CD4-positive, alpha-beta T cell (primary cell): ENCODE results near the gene SSBP2. TPM values are rescaled to one million over a fixed set of nuclear protein-coding genes. Genes with fewer than 3 reads are reported as not detected.
"Not testable (repeated sequence)": the region's sequence is repeated elsewhere in the genome, so short reads cannot be mapped to it uniquely, and the experiment has no call there.

ENCODE experiments used
- ATAC-seq: fragments of 200-7000 bp; cut with Tn5 transposase; one replicate; pipeline ENCODE4 v1.10.0; 2022; ENCODE audit warnings: mild to moderate bottlenecking; ENCODE audit not compliant: poor library complexity
- CTCF ChIA-PET: fragments of 350-600 bp; sonication (Branson Sonifier 250); formaldehyde crosslinking; loops from one replicate; lab custom pipeline; 2021; ENCODE audit warnings: antibody characterized with exemption, inconsistent platforms; lab: Charles Lee
- POLR2A ChIA-PET: fragments of 350-600 bp; sonication (Branson Sonifier 250); formaldehyde crosslinking; loops from one replicate; lab custom pipeline; 2021; ENCODE audit warnings: antibody characterized with exemption, inconsistent platforms; lab: Charles Lee
- DNase-seq, 14 experiments: peaks; one replicate each; pipeline ENCODE4 v3.0.0-alpha.2; 2013 to 2020; ENCODE audit warnings: mixed read lengths in 2 of 14
- H3K27ac ChIP-seq, 2 donors: one replicate each; pipeline versions ENCODE4 v1.5.1 to v1.7.0; 2013; ENCODE audit warnings: low read length in 2 of 2, low read depth in 1 of 2, mild to moderate bottlenecking in 1 of 2
- H3K27me3 ChIP-seq, 2 experiments: 1 replicate in 1 of 2; 2 replicates in 1 of 2; pipeline versions ENCODE4 v1.6.1 to v1.7.0; 2013; ENCODE audit warnings: low read length in 2 of 2, control low read depth in 1 of 2, mild to moderate bottlenecking in 1 of 2, moderate library complexity in 1 of 2; ENCODE audit not compliant: insufficient read depth in 2 of 2, control insufficient read depth in 1 of 2
- H3K36me3 ChIP-seq: one replicate; pipeline ENCODE4 v1.6.1; 2013; ENCODE audit warnings: low read length, control low read depth; ENCODE audit not compliant: insufficient read depth
- H3K4me1 ChIP-seq: one replicate; pipeline ENCODE4 v1.6.1; 2013; ENCODE audit warnings: low read length, control low read depth; ENCODE audit not compliant: insufficient read depth
- H3K4me3 ChIP-seq: one replicate; pipeline ENCODE4 v1.5.1; 2013; ENCODE audit warnings: mild to moderate bottlenecking, low read length, moderate library complexity
- H3K9me3 ChIP-seq, 2 experiments: 1 replicate in 1 of 2; 2 replicates in 1 of 2; pipeline versions ENCODE4 v1.6.1 to v1.7.0; 2013; ENCODE audit warnings: low read length in 2 of 2, mild to moderate bottlenecking in 2 of 2, control low read depth in 1 of 2, moderate library complexity in 1 of 2; ENCODE audit not compliant: control insufficient read depth in 1 of 2, insufficient read depth in 1 of 2
- H3K27ac Mint-ChIP-seq: one replicate; pipeline ENCODE4 v1.8.0; 2020; ENCODE audit warnings: mixed read lengths
- H3K27me3 Mint-ChIP-seq: one replicate; pipeline ENCODE4 v1.8.0; 2021; ENCODE audit warnings: mixed read lengths
- H3K36me3 Mint-ChIP-seq: one replicate; pipeline ENCODE4 v1.8.0; 2021; ENCODE audit warnings: low read depth, mixed read lengths
- H3K4me1 Mint-ChIP-seq: one replicate; pipeline ENCODE4 v1.8.0; 2021; ENCODE audit warnings: low read depth, mixed read lengths
- H3K4me3 Mint-ChIP-seq: one replicate; pipeline ENCODE4 v1.8.0; 2020; ENCODE audit warnings: mild to moderate bottlenecking, mixed read lengths
- H3K9me3 Mint-ChIP-seq: one replicate; pipeline ENCODE4 v1.8.0; 2020; ENCODE audit warnings: mixed read lengths
- CTCF ChIP-seq: fragments of 200-600 bp; IDR thresholded peaks from one replicate; pipeline ENCODE4 v1.8.0; 2022; ENCODE audit warnings: antibody characterized with exemption, mild to moderate bottlenecking
- intact Hi-C, 2 experiments: fragments of 100-400 bp; cut with DNase I in 1 of 2; cut with micrococcal nuclease in 1 of 2; formaldehyde crosslinking; loops; one replicate each; pipeline versions ENCODE4 v1.15.1 to v1.9.0; 2023 to 2025; cut with DNase I, micrococcal nuclease
- total RNA-seq, 174 experiments: library from RNA in 2 of 174; stranded (reverse) in 2 of 174; gene quantifications; one replicate each; pipeline ENCODE4 v1.2.3 and lab custom pipeline; 2021 to 2026

The SSBP2 gene
- total RNA-seq, 2 experiments from 2014 or later = 33.5 to 36.3 TPM

GRCh38 chr5:81604193-81604592 is 146.7 kb downstream of the SSBP2 start:
- Histone ChIP-seq H3K27me3 (no peaks in the 10 kb centered on the region), H3K9me3 (no peaks in the 10 kb centered on the region), H3K4me1 (no peaks in the 10 kb centered on the region), H3K36me3 (peaks cover 5% of the 10 kb centered on the region), H3K27ac (no peak overlapping the region), H3K4me3 (no peak overlapping the region)
- ATAC-seq (no peak), DNase-seq (no peak)
- Mint-ChIP-seq H3K4me3 (no peak overlapping the region), H3K36me3 (peaks cover 53% of the 10 kb centered on the region), H3K4me1 (peaks cover 41% of the 10 kb centered on the region), H3K9me3 (no peaks in the 10 kb centered on the region), H3K27me3 (no peaks in the 10 kb centered on the region), H3K27ac (no peak overlapping the region)
- TF ChIP-seq CTCF = no peak
- ChIA-PET CTCF (no interaction called here), POLR2A (no interaction called here)
- intact Hi-C loops = no loop called here

- no peak for TF ChIP-seq CTCF
- Mint-ChIP-seq H3K4me1 (peaks cover 30% of the 10 kb centered on the region), H3K9me3 (peaks cover 4% of the 10 kb centered on the region), H3K27me3 (no peaks in the 10 kb centered on the region), H3K4me3 (no peak overlapping the region), H3K27ac (no peak overlapping the region), H3K36me3 (peaks cover 52% of the 10 kb centered on the region)
- intact Hi-C loops = no loop called here
- Histone ChIP-seq H3K36me3 (peaks cover 5% of the 10 kb centered on the region), H3K9me3 (no peaks in the 10 kb centered on the region), H3K27me3 (no peaks in the 10 kb centered on the region), H3K4me1 (no peaks in the 10 kb centered on the region), H3K4me3 (no peak overlapping the region), H3K27ac (no peak overlapping the region)
- no peak for DNase-seq
- ATAC-seq = no peak
- ChIA-PET CTCF (no interaction called here), POLR2A (no interaction called here)
Observed at GRCh38 chr5:81601919-81602318, 149.0 kb downstream of the SSBP2 start.

GRCh38 chr5:81592085-81592484 is 158.8 kb downstream of the SSBP2 start:
- Mint-ChIP-seq H3K36me3 (peaks cover 46% of the 10 kb centered on the region), H3K4me1 (peaks cover 25% of the 10 kb centered on the region)
- H3K36me3 ChIP-seq, H3K27ac ChIP-seq, DNase-seq, H3K9me3 ChIP-seq, H3K27ac Mint-ChIP-seq, H3K9me3 Mint-ChIP-seq, H3K4me3 Mint-ChIP-seq, CTCF ChIA-PET, H3K4me1 ChIP-seq, H3K4me3 ChIP-seq, intact Hi-C loops, H3K27me3 Mint-ChIP-seq, H3K27me3 ChIP-seq, POLR2A ChIA-PET, ATAC-seq: not testable (repeated sequence)
